ENCODE results near the gene AGBL4. TPM values are rescaled to one million over a fixed set of nuclear protein-coding genes. Genes with fewer than 3 reads are reported as not detected.
A peak's percentile ranks its signal among the peaks of the same experiment; 100 is the strongest.
"Not testable (repeated sequence)": the region's sequence is repeated elsewhere in the genome, so short reads cannot be mapped to it uniquely, and the experiment has no call there.

The AGBL4 gene
- total RNA-seq, 1 donor from 2014 or later, result not detected

- H3K4me1 Mint-ChIP-seq (ENCODE audit: unreplicated experiment), result no peaks in the 10 kb centered on the region
- no peak overlapping the region for H3K27ac Mint-ChIP-seq (ENCODE audit: unreplicated experiment)
- H3K36me3 Mint-ChIP-seq (ENCODE audit: unreplicated experiment), result no peaks in the 10 kb centered on the region
- DNase-seq (ENCODE audit: extremely low spot score, unreplicated experiment), result no peak
- peaks cover 47% of the 10 kb centered on the region for H3K9me3 Mint-ChIP-seq (ENCODE audit: unreplicated experiment)
- no peak overlapping the region for H3K4me3 Mint-ChIP-seq (ENCODE audit: unreplicated experiment)
- H3K27me3 Mint-ChIP-seq (ENCODE audit: unreplicated experiment), result no peaks in the 10 kb centered on the region
- TF ChIP-seq CTCF (IDR thresholded peaks at IDR 0.05), result no peak
Measured at GRCh38 chr1:49293016-49293415, 730.7 kb downstream of the AGBL4 start.

GRCh38 chr1:49257211-49258049 is 766.3 kb downstream of the AGBL4 start:
- Mint-ChIP-seq H3K9me3 (ENCODE audit: unreplicated experiment) (peaks cover 39% of the 10 kb centered on the region), H3K4me3 (ENCODE audit: unreplicated experiment) (peak overlapping the region; percentile 22)
- H3K36me3 Mint-ChIP-seq (ENCODE audit: unreplicated experiment); H3K27ac Mint-ChIP-seq (ENCODE audit: unreplicated experiment); H3K4me1 Mint-ChIP-seq (ENCODE audit: unreplicated experiment); DNase-seq (ENCODE audit: extremely low spot score, unreplicated experiment); H3K27me3 Mint-ChIP-seq (ENCODE audit: unreplicated experiment): not testable (repeated sequence)

DNA sequence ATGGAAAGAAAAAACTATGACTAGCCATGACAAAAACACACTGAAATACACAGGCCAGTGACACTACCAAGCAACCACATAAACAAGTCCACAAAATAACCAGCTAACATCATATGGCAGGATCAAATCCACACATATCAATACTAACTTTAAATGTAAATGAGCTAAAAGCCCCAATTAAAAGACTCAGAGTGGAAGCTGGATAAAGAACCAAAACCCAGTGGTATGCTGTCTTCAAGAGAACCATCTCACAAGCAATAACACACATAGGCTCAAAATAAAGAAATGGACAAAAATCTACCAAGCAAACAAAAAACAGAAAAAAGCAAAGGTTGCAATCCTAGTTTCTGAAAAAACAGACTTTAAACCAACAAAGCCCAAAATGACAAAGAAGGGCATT is 770.8 kb downstream of the AGBL4 start:
- Mint-ChIP-seq H3K36me3 (ENCODE audit: unreplicated experiment) (no peaks in the 10 kb centered on the region), H3K27me3 (ENCODE audit: unreplicated experiment) (no peaks in the 10 kb centered on the region), H3K9me3 (ENCODE audit: unreplicated experiment) (peaks cover 66% of the 10 kb centered on the region), H3K27ac (ENCODE audit: unreplicated experiment) (no peak overlapping the region), H3K4me3 (ENCODE audit: unreplicated experiment) (no peak overlapping the region), H3K4me1 (ENCODE audit: unreplicated experiment) (no peaks in the 10 kb centered on the region)
- no peak for TF ChIP-seq CTCF (IDR thresholded peaks at IDR 0.05)
- DNase-seq (ENCODE audit: extremely low spot score, unreplicated experiment), result no peak

- Mint-ChIP-seq H3K27me3 (ENCODE audit: unreplicated experiment) (no peaks in the 10 kb centered on the region), H3K36me3 (ENCODE audit: unreplicated experiment) (no peaks in the 10 kb centered on the region), H3K4me3 (ENCODE audit: unreplicated experiment) (no peak overlapping the region), H3K4me1 (ENCODE audit: unreplicated experiment) (no peaks in the 10 kb centered on the region), H3K9me3 (ENCODE audit: unreplicated experiment) (peaks cover 65% of the 10 kb centered on the region), H3K27ac (ENCODE audit: unreplicated experiment) (no peak overlapping the region)
- TF ChIP-seq CTCF (IDR thresholded peaks at IDR 0.05), result no peak
- DNase-seq (ENCODE audit: extremely low spot score, unreplicated experiment), result no peak
Measured at GRCh38 chr1:49251019-49251784, 772.6 kb downstream of the AGBL4 start.

- no peak for TF ChIP-seq CTCF (IDR thresholded peaks at IDR 0.05)
- H3K36me3 Mint-ChIP-seq (ENCODE audit: unreplicated experiment), result no peaks in the 10 kb centered on the region
- no peaks in the 10 kb centered on the region for H3K27me3 Mint-ChIP-seq (ENCODE audit: unreplicated experiment)
- DNase-seq (ENCODE audit: extremely low spot score, unreplicated experiment), result no peak
- no peaks in the 10 kb centered on the region for H3K4me1 Mint-ChIP-seq (ENCODE audit: unreplicated experiment)
- H3K9me3 Mint-ChIP-seq (ENCODE audit: unreplicated experiment), result peaks cover 46% of the 10 kb centered on the region
- no peak overlapping the region for H3K4me3 Mint-ChIP-seq (ENCODE audit: unreplicated experiment)
- no peak overlapping the region for H3K27ac Mint-ChIP-seq (ENCODE audit: unreplicated experiment)
Measured at GRCh38 chr1:49240709-49241221, 783.0 kb downstream of the AGBL4 start.

All from osteocyte (in vitro differentiated cells).